HG03103 (cell line): ENCODE data around the gene SLC41A3.
"Not testable (repeated sequence)": the region's sequence is repeated elsewhere in the genome, so short reads cannot be mapped to it uniquely, and the experiment has no call there.

ENCODE experiments used
- ATAC-seq: cut with Tn5 transposase; IDR thresholded peaks from one replicate; pipeline ENCODE4 v1.9.1; 2021; ENCODE audit warnings: low read depth; ENCODE audit not compliant: unreplicated experiment

SLC41A3 gene

GRCh38 chr3:126107203-126107939 is 23.4 kb upstream of the SLC41A3 start:
- ATAC-seq, result no peak

- no peak for ATAC-seq
Observed at GRCh38 chr3:126106336-126107202, 22.6 kb upstream of the SLC41A3 start.

- ATAC-seq, result no peak
Observed at GRCh38 chr3:126105691-126106187, 21.8 kb upstream of the SLC41A3 start.

GRCh38 chr3:126104742-126105605 is 21.1 kb upstream of the SLC41A3 start:
- ATAC-seq, result no peak

GRCh38 chr3:126104028-126104635 is 20.2 kb upstream of the SLC41A3 start:
- ATAC-seq, result no peak

GRCh38 chr3:126103121-126104027 is 19.4 kb upstream of the SLC41A3 start:
- no peak for ATAC-seq

- no peak for ATAC-seq
Observed at GRCh38 chr3:126102530-126102951, 18.6 kb upstream of the SLC41A3 start.

GRCh38 chr3:126102011-126102410 is 18.1 kb upstream of the SLC41A3 start:
- no peak for ATAC-seq

GRCh38 chr3:126101521-126101982 is 17.6 kb upstream of the SLC41A3 start:
- ATAC-seq, result no peak

- ATAC-seq, result no peak
Observed at GRCh38 chr3:126100634-126101301, 16.8 kb upstream of the SLC41A3 start.

GRCh38 chr3:126100269-126100633 is 16.3 kb upstream of the SLC41A3 start:
- ATAC-seq, result no peak

GRCh38 chr3:126098391-126098858 is 14.5 kb upstream of the SLC41A3 start:
- ATAC-seq, result no peak

- no peak for ATAC-seq
Observed at GRCh38 chr3:126097801-126098200, 13.9 kb upstream of the SLC41A3 start.

- not testable (repeated sequence) for ATAC-seq
Observed at GRCh38 chr3:126096274-126096673, 12.3 kb upstream of the SLC41A3 start.

GRCh38 chr3:126092128-126092527 is 8.2 kb upstream of the SLC41A3 start:
- ATAC-seq, result not testable (repeated sequence)

GRCh38 chr3:126087552-126088175 is 3.7 kb upstream of the SLC41A3 start:
- no peak for ATAC-seq

GRCh38 chr3:126085841-126086240 is 1.9 kb upstream of the SLC41A3 start:
- no peak for ATAC-seq

- no peak for ATAC-seq
Observed at GRCh38 chr3:126085276-126085675, 1.4 kb upstream of the SLC41A3 start.
